ENCODE measurements around the gene PTPN13.

PTPN13 gene

DNA sequence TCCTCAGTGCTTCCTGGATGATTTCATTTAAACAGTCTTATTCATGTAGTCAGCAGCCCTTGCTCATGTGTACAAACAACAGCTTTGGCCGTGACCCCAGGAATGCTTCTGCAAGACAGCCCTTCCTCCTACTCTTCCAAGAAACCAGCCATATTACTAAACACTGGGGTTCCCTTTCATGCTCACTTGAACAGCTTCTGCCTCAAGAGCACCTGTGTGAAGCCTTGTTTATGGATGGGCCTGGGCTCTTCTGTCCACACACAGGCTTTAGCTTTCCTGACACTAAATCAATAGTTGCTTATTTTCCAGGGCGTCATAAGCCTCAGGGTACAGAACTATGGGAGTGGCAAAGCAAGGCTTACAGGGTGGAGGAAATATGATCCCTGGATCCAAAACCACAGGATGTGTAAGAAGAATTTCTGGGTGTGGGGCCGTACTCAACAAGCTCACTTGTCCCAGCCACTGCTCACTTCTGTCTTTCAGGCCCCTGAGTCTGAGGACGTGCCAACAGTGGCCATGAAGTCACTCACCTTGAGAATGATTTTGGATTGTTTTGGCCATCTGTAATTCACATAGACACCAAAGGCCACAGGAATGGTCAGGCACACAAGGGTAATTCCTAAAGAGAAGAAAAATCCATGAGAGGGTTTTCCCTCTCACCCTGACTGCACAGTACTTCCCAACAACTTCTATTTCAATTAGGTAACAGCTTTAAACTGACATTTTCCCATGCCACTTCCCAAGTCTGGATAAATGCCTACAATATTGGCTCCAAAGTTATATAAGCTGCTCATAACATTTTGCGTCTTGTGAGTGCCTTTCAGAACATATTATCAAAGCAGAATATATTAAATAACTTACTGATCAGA lies 237.4 kb downstream of the PTPN13 start:
- peak; percentile 55 for DNase-seq

DNA sequence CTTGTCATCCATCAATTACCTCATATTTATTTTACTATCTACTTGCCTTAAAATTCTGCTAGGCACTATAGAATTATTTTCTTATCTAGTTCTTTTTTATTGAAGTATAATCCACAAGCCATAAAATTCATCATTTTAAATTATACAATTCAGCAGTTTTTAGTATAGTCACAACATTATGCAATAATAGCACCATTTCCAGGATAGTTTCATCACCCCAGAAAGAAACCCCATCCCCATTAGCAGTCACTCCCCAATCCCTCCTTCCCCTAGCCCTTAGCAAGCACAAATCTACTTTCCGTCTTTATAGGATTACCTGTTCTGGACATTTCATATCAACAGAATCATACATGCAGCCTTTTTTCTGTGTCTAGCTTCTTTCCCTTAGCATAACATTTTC lies 239.5 kb downstream of the PTPN13 start:
- no peak for DNase-seq

DNA sequence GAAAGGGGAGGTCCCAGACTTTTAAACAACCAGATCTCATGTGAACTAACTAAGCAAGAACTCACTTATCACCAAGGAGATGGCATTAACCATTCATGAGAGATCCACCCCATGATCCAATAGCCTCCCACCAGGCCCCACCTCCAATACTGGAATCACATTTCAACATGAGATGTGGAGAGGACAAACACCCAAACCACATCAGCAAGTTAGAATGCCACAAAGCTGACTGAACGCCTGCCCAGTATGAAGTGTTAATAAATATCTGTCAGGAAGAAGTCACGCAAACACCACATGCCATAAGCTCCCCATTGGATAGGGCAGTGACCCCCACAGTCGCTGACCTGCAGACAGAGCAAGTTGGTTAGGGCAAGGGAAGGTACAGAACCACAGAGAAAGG lies 240.8 kb downstream of the PTPN13 start:
- DNase-seq = no peak

DNA sequence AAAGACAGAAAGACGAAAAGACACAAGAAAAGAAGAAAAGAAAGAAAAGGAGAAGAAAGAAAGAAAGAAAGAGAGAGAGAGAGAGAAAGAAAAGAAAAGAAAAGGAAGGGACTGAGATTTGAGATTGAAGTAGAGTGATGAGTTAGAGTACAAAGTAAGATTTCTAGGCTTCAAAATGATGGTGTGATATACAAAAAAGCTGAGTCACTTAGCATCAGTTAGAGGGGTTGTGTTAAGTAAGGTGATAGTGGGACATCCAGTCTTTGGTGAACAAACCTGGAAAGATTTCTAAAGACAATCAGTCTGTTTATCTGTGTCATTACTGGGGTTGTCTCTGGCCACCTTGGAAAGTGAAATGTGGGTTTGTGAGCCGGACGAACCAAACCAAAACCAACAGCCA lies 241.6 kb downstream of the PTPN13 start:
- no peak for DNase-seq

DNA sequence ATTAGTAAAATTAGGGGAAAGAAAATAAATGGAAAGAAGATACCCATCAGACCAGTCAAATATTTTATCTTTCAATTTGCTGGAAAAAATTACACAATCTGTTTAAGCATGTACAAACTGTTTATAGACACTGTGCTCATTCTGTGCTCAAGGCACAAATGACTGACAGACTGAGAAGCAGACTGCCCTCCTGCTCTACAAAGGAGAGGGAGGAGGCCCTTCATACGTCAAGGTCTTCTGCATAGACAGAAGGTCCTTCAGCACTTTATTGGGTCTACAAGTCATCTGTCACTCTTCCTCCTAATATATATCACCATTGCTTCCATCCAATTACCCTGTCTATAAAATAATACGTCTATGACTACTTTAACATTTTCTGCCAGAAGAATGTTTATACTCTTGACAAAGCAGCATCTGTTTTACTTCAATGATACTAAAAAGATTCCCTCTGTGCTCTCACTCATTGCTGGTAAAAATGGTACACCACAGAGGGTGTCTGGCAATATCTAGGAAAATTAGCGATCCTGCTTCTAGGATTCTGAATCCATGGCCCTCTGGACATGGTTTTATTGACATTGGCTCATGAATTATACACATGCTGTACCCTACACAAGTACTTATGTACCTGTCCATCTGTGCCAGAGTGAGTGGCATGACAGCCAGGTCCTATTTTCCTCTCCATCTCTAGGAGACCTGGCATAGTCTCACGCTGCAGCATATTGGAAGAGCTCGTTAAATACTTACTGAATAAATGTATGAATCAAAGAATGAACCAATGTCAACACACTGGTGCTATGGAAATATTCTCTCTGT lies 243.8 kb downstream of the PTPN13 start:
- DNase-seq = no peak

DNA sequence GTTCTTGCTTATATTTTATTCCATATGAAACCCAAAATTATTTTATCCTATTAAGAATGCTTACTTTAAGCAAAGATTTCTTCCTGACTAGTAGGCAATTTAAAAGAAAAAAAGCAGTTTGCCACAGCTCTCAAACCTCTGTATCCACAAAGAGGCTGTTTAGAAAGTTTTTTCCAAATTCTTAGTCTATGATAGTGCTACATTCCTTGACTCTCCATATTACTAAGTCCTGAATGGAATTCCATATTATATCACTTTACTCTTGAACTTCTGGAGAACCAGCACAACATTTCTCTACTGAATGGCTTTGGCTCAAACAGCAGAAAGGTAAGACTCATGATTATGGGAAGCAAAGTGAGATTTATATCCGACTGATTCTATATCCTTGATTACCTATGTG lies 246.7 kb downstream of the PTPN13 start:
- no peak for DNase-seq

DNA sequence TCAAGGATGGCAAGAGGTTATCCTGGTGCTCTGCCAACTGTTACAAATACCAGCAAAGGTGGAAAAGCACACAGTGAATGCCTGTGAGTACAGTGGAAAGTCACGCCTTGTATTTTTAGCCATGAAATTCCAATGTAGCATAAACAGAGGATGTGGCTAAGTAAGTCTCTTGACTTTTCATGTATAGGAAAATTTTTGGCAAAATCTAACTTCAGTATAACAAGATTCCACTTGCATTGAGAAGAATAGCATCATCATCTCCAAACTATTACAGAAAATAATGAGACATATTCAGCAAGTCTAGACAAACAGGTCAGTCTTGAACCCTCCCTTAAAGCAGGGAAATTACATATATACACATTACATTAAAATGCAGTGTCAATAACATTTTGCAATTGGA lies 247.2 kb downstream of the PTPN13 start:
- DNase-seq = no peak

DNA sequence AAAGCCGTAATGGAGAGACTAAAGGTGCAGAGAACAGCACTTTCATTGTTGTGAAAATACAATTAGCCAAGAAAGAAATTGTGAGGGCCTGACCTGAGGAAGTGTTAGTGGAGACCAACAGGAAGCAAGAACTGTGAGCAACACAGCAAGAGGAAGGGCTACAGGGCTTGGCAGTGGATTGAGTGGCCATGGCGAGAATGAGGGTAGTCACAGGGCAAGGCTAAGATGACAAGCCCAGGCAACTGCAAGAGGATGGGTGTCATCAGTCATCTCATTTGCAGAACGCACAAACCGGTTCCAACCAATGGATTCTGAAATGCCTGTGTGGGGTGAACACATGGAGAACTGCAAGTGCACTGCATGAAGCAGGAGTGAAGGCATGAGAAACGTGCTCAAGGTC lies 251.5 kb downstream of the PTPN13 start:
- no peak for DNase-seq

DNA sequence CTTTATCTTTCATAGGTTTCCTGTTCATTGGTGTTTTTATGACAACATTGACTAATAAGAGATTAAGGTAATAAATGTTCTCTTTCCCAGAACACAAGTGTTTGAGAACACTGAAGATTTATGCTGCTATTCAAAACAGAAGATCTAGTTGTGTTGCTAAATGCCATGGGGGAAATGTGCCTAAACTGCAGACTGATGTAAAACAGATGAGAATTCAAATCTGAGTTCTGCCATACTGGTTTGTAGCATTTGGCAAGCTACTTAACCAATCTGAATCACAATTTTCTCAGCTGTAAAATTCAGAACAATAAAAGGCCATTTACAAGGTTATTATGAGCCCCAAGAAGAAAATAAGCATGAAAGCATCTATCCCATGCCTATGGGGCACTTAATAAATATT lies 252.8 kb downstream of the PTPN13 start:
- DNase-seq = no peak

DNA sequence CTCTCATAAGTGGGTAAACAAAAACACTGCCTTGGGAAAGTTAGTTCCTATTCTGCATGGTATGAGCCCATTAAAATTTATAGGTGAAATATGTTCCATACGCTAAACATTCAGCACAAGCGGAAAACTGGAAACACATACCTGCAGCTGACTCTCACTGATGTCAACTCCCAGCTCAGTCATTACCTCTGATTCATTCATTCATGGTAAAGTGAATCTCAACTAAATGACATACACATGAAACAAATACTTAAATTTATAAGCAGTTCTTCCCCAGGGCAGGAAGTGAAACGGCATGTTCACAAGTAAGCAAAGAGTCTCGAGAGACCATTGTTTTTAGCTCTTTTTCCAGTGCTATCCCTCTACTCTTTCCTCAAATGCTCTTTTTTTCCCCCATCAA lies 253.5 kb downstream of the PTPN13 start:
- DNase-seq = no peak

DNA sequence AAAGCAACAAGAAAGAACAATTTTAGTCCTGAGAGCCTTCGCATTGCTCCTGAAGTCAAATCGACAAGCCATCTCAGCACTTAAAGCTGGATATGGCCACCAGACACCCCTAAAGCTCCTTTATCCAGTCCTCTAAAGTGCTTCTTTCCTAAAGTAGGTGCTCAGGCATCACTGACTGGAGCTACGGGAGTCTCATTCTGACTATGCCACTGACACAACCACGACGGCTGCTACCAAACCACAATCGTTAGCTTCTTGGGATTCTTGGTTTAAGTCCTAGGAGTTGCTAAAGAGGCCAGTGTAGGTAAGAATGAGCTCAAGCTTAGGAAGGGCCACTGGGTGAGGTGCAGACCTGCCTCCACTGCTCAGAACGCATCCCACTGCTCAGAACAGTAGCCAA lies 254.0 kb downstream of the PTPN13 start:
- peak; percentile 88 for DNase-seq

DNA sequence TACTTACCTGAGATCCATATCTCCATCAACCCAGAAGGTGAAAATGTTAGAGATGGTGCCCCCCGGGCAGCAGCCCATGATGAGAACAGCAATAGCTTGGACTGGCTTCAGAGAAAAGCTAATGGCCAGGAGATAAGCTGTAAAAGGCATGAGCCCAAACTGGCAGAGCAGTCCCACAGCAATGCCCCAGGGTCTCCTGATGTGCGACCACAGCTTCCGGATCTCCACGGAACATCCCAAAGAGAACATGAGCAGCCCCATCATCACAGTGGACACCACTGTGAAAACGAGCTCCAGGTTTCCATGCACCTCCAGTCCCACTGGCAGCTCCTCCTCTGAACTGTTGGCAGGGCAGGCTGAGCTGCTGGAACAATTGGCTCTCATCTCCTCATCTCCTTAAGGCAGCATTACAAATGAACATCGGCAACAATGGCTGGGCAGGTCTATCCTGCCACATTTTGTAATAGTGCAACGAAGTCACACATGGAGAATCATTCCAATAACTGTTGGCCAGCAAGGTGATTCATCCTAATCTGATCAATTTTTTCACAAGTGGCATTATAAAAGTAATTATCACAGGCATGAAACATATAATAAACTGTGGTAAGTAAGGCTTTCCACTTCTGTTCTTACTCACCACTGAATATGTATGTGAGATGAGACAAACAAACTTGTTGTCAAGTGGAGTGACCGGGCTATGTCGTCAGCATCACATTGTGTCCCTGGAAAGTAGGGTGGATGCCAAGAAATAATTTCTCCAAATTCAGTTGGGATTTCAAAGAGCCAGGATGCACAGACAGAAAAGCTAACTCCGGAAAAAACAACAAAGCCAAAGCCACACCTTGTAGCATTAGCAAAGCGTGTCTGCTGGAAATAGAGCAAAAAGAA lies 254.9 kb downstream of the PTPN13 start, which contains the start of gene SLC10A6:
TSS of gene SLC10A6 (minus strand) at position 653 of the 888 bp plus-strand sequence. CDS start at position 384, 269 bp downstream.
- DNase-seq = peak; percentile 73

DNA sequence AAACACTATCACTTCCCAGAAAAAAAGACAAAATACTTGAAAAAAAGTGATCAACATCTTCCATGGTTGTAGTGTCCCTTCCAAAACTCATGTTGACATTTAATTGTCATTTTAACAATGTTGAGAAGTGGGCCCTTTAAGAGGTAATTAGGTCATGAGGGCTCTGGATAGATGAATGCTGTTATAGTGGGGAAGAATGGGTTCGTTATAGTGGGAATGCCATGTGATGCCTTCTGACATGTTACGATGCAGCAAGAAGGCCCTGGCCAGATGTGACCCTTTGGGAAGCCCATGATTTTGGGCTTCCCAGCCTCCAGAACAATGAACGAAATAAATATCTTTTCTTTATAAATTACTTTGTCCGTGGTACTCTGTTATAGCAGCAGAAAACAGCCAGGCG lies 259.1 kb downstream of the PTPN13 start:
- DNase-seq = no peak

DNA sequence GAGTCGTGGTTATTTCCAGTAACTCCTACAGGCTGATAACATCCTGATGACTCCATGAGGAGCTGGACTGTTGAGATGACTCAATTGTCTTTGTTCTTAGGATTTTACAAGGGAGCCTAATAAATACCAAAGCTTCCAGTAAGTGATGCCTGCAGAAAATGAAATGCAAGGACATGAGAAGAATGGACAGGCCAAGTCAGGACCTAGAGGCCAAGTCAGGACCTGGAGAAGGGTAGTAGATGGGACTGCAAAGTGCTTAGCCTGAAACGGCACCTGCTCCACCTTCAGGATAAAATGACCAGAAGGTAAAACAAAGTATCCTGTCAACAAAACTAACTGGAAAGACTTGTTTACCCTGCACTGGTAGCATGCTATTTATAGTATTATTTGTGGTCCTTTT lies 261.5 kb downstream of the PTPN13 start:
- DNase-seq = peak; percentile 93

DNA sequence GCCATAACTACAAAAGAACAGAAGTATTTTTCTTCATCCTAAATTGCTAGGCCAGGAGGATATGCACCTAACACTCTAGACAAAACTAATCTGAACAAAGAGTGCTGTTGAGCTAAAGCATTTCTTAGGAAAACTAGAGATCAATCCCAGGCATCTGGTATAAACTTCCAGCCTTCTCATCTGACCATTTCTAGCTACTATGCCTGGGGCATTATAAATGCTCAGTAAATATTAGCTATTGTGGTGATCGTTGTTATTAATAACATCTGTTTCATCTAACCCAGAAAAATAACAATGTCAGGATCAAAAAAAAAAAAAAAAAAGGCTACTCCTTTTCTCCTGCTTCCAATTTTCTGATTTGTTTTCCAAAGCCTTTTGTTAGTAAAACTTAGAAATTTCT lies 262.8 kb downstream of the PTPN13 start:
- DNase-seq = no peak

DNA sequence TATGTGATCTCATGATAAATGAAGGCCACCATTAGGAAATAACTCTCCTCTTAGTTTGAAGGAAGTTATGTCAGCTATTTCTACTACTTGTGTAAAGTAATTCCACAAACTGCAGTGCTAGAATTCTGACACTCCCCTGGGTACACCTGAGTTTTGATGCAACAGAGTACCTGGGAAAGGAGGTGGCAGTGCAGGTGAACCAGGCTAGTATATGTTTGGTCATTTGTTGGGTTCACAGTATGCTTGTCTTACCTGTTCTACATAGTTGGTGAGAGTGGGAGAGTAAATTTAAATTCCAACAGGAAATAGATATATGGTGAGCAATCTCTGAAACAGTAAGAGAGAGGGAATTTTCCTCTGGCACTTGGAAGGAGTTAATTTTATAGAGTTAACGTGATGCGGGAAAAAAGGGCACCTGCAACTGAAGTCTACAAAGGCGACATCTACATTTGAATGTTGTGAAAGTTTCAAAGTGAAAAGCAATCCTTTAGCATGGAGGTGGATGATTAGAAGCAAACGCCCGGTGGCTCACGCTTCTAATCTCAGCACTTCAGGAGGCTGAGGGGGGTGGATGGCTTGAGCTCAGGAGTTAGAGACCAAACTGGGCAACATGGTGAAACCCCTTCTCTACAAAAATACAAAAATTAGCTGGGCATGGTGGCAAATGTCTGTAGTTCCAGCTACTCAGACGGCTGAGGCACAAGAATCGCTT lies 263.4 kb downstream of the PTPN13 start:
- no peak for DNase-seq

Measured in islet precursor cell (in vitro differentiated cells).